Measurements from ENCODE around the gene IL1RAPL1. TPM values are rescaled to one million over a fixed set of nuclear protein-coding genes. Genes with fewer than 3 reads are reported as not detected.

The IL1RAPL1 gene
- total RNA-seq, 2 experiments from 2014 or later = not detected

DNA sequence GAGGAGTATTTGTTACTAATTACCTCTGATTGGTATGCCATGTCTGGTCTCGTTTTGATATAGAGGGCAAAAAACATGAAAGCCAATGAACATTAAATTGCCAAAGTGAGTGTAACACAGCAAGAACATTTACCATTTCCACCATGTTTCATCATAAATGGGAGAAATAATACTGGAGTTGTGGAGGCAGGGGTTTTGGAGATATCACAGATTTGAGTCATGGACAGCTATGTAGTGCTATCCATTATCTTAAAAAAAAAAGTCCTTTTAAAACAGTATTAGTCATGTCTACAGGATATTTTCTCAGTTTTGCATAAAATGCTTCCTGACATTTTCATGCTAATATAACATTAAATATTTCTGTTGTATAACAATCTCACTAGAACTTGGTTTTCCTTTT lies 301.2 kb downstream of the IL1RAPL1 start:
- Histone ChIP-seq H3K4me3 (ENCODE audit: low read length) (no peak overlapping the region), H3K36me3 (ENCODE audit: insufficient read depth, low read length) (no peaks in the 10 kb centered on the region), H3K4me1 (ENCODE audit: insufficient read depth, low read length) (no peaks in the 10 kb centered on the region), H3K9me3 (ENCODE audit: control insufficient read depth in 1 of 2, insufficient read depth in 1 of 2, low read length in 2 of 2) (no peaks in the 10 kb centered on the region), H3K27me3 (ENCODE audit: control insufficient read depth in 1 of 2, insufficient read depth in 2 of 2, low read length in 2 of 2) (no peaks in the 10 kb centered on the region), H3K27ac (ENCODE audit: low read depth in 1 of 2, low read length in 2 of 2) (no peak overlapping the region)
- DNase-seq (no peak), ATAC-seq (ENCODE audit: poor library complexity) (no peak)
- H3K9me3 Mint-ChIP-seq = no peaks in the 10 kb centered on the region
- no peak overlapping the region for H3K27ac Mint-ChIP-seq
- intact Hi-C loops (cut with DNase I, micrococcal nuclease) = no loop called here
- H3K27me3 Mint-ChIP-seq = no peaks in the 10 kb centered on the region
- H3K36me3 Mint-ChIP-seq (ENCODE audit: low read depth) = no peaks in the 10 kb centered on the region
- TF ChIP-seq, protein P1, sequence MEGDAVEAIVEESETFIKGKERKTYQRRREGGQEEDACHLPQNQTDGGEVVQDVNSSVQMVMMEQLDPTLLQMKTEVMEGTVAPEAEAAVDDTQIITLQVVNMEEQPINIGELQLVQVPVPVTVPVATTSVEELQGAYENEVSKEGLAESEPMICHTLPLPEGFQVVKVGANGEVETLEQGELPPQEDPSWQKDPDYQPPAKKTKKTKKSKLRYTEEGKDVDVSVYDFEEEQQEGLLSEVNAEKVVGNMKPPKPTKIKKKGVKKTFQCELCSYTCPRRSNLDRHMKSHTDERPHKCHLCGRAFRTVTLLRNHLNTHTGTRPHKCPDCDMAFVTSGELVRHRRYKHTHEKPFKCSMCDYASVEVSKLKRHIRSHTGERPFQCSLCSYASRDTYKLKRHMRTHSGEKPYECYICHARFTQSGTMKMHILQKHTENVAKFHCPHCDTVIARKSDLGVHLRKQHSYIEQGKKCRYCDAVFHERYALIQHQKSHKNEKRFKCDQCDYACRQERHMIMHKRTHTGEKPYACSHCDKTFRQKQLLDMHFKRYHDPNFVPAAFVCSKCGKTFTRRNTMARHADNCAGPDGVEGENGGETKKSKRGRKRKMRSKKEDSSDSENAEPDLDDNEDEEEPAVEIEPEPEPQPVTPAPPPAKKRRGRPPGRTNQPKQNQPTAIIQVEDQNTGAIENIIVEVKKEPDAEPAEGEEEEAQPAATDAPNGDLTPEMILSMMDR (IDR thresholded peaks at IDR 0.05) = no peak
- ChIA-PET POLR2A (no interaction called here), CTCF (no interaction called here)
- H3K4me1 Mint-ChIP-seq (ENCODE audit: low read depth) = no peaks in the 10 kb centered on the region
- H3K4me3 Mint-ChIP-seq = no peak overlapping the region

DNA sequence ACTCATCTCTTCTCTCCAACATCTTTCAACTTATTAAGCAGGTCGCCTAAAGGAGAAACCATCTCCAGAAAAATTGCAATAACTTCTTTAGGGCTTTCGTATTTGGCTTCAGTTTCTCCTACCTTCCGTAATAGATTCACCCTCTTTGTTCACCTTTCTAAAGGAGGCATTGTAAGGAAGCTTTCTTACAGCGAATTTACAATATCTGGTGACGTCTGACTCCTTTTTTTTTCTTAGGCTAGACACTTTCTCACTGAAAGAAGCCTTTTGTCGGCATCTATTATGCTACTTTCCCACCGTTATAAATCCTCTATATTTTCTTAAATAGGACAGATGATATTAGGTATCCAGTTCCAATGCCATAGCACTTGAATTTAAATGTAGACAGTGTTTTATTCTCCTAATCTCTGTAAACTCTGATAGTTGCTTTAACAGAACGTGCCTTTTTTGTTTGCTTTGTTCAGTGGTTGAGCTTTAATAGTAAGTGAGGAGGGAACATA lies 302.4 kb downstream of the IL1RAPL1 start:
- DNase-seq (no peak), ATAC-seq (ENCODE audit: poor library complexity) (no peak)
- no peak overlapping the region for H3K27ac Mint-ChIP-seq
- TF ChIP-seq, protein P1 (IDR thresholded peaks at IDR 0.05) = no peak
- POLR2A ChIA-PET = no interaction called here
- H3K4me3 Mint-ChIP-seq = no peak overlapping the region
- H3K27me3 ChIP-seq (ENCODE audit: control insufficient read depth in 1 of 2, insufficient read depth in 2 of 2, low read length in 2 of 2) = no peaks in the 10 kb centered on the region
- no peaks in the 10 kb centered on the region for H3K27me3 Mint-ChIP-seq
- H3K4me3 ChIP-seq (ENCODE audit: low read length) = no peak overlapping the region
- H3K9me3 ChIP-seq (ENCODE audit: control insufficient read depth in 1 of 2, insufficient read depth in 1 of 2, low read length in 2 of 2) = no peaks in the 10 kb centered on the region
- no peaks in the 10 kb centered on the region for H3K4me1 Mint-ChIP-seq (ENCODE audit: low read depth)
- no peaks in the 10 kb centered on the region for H3K36me3 Mint-ChIP-seq (ENCODE audit: low read depth)
- intact Hi-C loops (cut with DNase I, micrococcal nuclease) = no loop called here
- CTCF ChIA-PET = no interaction called here
- H3K27ac ChIP-seq (ENCODE audit: low read depth in 1 of 2, low read length in 2 of 2) = no peak overlapping the region
- H3K4me1 ChIP-seq (ENCODE audit: insufficient read depth, low read length) = no peaks in the 10 kb centered on the region
- H3K9me3 Mint-ChIP-seq = no peaks in the 10 kb centered on the region
- H3K36me3 ChIP-seq (ENCODE audit: insufficient read depth, low read length) = no peaks in the 10 kb centered on the region

DNA sequence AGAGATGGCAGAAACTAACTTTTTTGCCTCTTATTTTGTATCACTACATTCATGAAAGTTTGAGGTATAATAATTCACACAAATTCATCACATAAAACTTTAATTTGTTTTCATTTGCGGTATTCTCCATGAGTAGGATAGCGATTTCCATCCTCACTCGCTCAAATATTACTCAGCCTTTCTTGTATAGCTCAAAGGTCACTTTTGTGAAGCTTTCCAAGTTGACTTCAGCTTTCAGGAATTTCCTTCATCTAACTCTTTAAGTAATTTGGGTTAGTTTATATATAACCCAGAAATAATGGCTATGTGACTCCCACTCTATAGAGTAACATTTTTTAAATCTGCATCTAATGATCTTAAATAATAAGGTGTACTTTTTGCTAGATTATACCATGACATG lies 314.4 kb downstream of the IL1RAPL1 start:
- intact Hi-C loops (cut with DNase I, micrococcal nuclease) = no loop called here

More for the DNA sequence above, 314.4 kb downstream of the IL1RAPL1 start:
- DNase-seq (no peak), ATAC-seq (ENCODE audit: poor library complexity) (no peak)
- Mint-ChIP-seq H3K36me3 (ENCODE audit: low read depth) (no peaks in the 10 kb centered on the region), H3K27me3 (no peaks in the 10 kb centered on the region), H3K27ac (no peak overlapping the region), H3K9me3 (no peaks in the 10 kb centered on the region), H3K4me1 (ENCODE audit: low read depth) (no peaks in the 10 kb centered on the region), H3K4me3 (no peak overlapping the region)
- Histone ChIP-seq H3K4me3 (ENCODE audit: low read length) (no peak overlapping the region), H3K9me3 (ENCODE audit: control insufficient read depth in 1 of 2, insufficient read depth in 1 of 2, low read length in 2 of 2) (no peaks in the 10 kb centered on the region), H3K36me3 (ENCODE audit: insufficient read depth, low read length) (no peaks in the 10 kb centered on the region), H3K27me3 (ENCODE audit: control insufficient read depth in 1 of 2, insufficient read depth in 2 of 2, low read length in 2 of 2) (no peaks in the 10 kb centered on the region), H3K4me1 (ENCODE audit: insufficient read depth, low read length) (no peaks in the 10 kb centered on the region), H3K27ac (ENCODE audit: low read depth in 1 of 2, low read length in 2 of 2) (no peak overlapping the region)
- ChIA-PET POLR2A (no interaction called here), CTCF (no interaction called here)
- TF ChIP-seq, protein P1 (IDR thresholded peaks at IDR 0.05) = no peak

Data from CD4-positive, alpha-beta T cell (primary cell).